Stomach (tissue), 9 donors: ENCODE results near the gene ZNF43. TPM values are rescaled to one million over a fixed set of nuclear protein-coding genes. Genes with fewer than 3 reads are reported as not detected.

Source experiments
- DNase-seq, 2 donors: peaks; one replicate each; pipeline versions ENCODE4 v3.0.0 to v3.0.0-alpha.2; 2013 to 2019
- H3K27ac ChIP-seq, 5 donors: fragments of 200-600 bp in 4 of 5; sonication (generic) in 4 of 5; one replicate each; pipeline ENCODE4 v1.5.1; 2013 to 2019; ENCODE audit warnings: mild to moderate bottlenecking in 1 of 5, moderate library complexity in 1 of 5
- H3K27me3 ChIP-seq, 3 donors: fragments of 200-600 bp; sonication (generic); one replicate each; pipeline ENCODE4 v1.5.1; 2017 to 2019; ENCODE audit warnings: mixed run types in 1 of 3
- H3K36me3 ChIP-seq, 4 donors: fragments of 200-600 bp; sonication (generic); 1 replicate in 3 of 4; 2 replicates in 1 of 4; pipeline ENCODE4 v1.5.1; 2016 to 2019
- H3K4me1 ChIP-seq, 4 donors: fragments of 200-600 bp; sonication (generic); one replicate each; pipeline ENCODE4 v1.5.1; 2016 to 2019
- H3K4me3 ChIP-seq, 4 donors: fragments of 200-600 bp; sonication (generic) in 3 of 4; one replicate each; pipeline ENCODE4 v1.5.1; 2016 to 2019; ENCODE audit warnings: mild to moderate bottlenecking in 1 of 4
- H3K9me3 ChIP-seq, 4 donors: fragments of 200-600 bp; sonication (generic); one replicate each; pipeline ENCODE4 v1.5.1; 2016 to 2019
- CTCF ChIP-seq, 7 experiments: fragments of 450-650 bp in 4 of 7; fragments of 200-600 bp in 3 of 7; sonication (generic) in 3 of 7; IDR thresholded peaks; one replicate each; pipeline ENCODE4 v1.5.1; 2016 to 2019; ENCODE audit warnings: antibody characterized with exemption in 7 of 7, control low read depth in 2 of 7, mild to moderate bottlenecking in 1 of 7
- EP300 ChIP-seq: sonication (generic); formaldehyde crosslinking; IDR thresholded peaks from one replicate; pipeline ENCODE4 v1.6.1; 2017; ENCODE audit warnings: antibody characterized with exemption
- POLR2A ChIP-seq, 4 donors: fragments of 450-650 bp; IDR thresholded peaks; one replicate each; pipeline ENCODE4 v1.6.1; 2016; ENCODE audit warnings: antibody characterized with exemption in 4 of 4, control low read depth in 2 of 4, mild to moderate bottlenecking in 1 of 4, moderate library complexity in 1 of 4
- POLR2AphosphoS5 ChIP-seq, 3 donors: sonication (generic); formaldehyde crosslinking; IDR thresholded peaks; one replicate each; pipeline ENCODE4 v1.6.1; 2016; ENCODE audit warnings: antibody characterized with exemption in 3 of 3
- WGBS, 5 donors: extraction: QIAGEN DNeasy Blood & Tissue Kit in 3 of 5; methylation state at CpG; one replicate each; pipeline versions ENCODE4 v1.1.5 to v1.1.7; 2013 to 2018; 5-methylcytosine and 5-hydroxymethylcytosine counted together
- intact Hi-C: fragments of 100-400 bp; cut with DNase I; formaldehyde crosslinking; loops from one replicate; pipeline ENCODE4 v1.15.1; 2023; ENCODE audit warnings: low total_unique reads
- polyA plus RNA-seq, 3 donors: library from polyadenylated mRNA; stranded (reverse); fragments of 200-250 nt; gene quantifications; one replicate each; pipeline ENCODE4 v1.2.3, GENCODE V29; 2013
- total RNA-seq, 5 donors: library from RNA; depleted of rRNA; stranded (reverse); fragments of >200 nt; gene quantifications; one replicate each; pipeline versions ENCODE4 v1.1.0 to v1.2.3, GENCODE V29; 2014 to 2016
- donor health status: healthy with polysubstance abuse.
- donor health status: Bipolar disorder and iron deficiency.
- donor health status: healthy.

Gene ZNF43
- total and polyA plus RNA-seq, 8 donors, result 2.2 to 31.9 (median 4.6) TPM

DNA sequence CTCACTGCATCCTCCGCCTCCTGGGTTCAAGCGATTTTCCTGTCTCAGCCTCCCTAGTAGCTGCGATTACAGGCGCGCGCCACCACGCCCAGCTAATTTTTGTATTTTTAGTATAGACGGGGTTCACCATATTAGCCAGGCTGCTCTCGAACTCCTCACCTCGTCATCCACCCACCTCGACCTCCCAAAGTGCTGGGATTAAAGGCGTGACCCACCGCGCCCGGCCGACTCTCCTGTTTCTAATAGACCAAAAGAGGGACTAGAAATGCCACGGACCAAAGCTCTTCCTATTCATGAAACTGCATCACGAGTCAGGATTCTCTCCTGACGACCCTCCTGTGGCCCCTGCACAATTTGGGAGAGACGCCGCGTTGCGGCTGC, 563 bp downstream of the ZNF43 start:
- intact Hi-C loops, result no loop called here

DNA sequence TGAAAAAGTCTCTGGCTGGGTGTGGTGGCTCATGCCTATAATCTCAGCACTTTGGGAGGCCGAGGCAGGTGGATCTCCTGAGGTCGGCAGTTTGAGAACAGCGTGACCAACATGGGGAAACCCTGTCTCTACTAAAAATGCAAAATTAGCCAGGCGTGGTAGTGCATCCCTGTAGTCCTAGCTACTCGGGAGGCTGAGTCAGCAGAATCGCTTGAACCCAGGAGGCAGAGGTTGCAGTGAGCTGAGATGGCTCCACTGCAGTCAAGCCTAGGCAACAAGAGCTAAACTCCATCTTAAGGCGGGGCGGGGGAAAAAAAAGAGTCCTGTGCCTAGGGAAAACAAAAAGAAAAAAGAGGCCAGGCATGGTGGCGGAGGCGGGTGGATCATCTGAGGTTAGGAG, 2.2 kb downstream of the ZNF43 start:
- no peaks in the 10 kb centered on the region for H3K27me3 ChIP-seq
- H3K4me3 ChIP-seq, result no peak overlapping the region
- no peak overlapping the region for H3K27ac ChIP-seq
- peaks cover 0 to 6% (median 4%) of the 10 kb centered on the region in 4 donors for H3K36me3 ChIP-seq
- peaks cover 0 to 47% (median under 1%) of the 10 kb centered on the region in 4 donors for H3K9me3 ChIP-seq
- intact Hi-C loops, result no loop called here
- peaks cover 4 to 18% (median 12%) of the 10 kb centered on the region in 4 donors for H3K4me1 ChIP-seq
- WGBS, 5 donors, result 94 to 98% (median 97%) methylated on average over 10 of the region's 10 CpGs
- DNase-seq, result no peak
- TF ChIP-seq CTCF (IDR thresholded peaks at IDR 0.05), result no peak
- TF ChIP-seq EP300, result no peak
- TF ChIP-seq POLR2A (IDR thresholded peaks at IDR 0.05), result no peak
- no peak for TF ChIP-seq POLR2AphosphoS5 (IDR thresholded peaks at IDR 0.05)

More for the DNA sequence above, 563 bp downstream of the ZNF43 start:
- Histone ChIP-seq H3K9me3 (peaks cover 0 to 31% (median 0%) of the 10 kb centered on the region in 4 donors), H3K36me3 (peaks cover 0 to 17% (median 11%) of the 10 kb centered on the region in 4 donors), H3K4me3 (peak overlapping the region; percentile 60 to 79 (median 75)), H3K27me3 (no peaks in the 10 kb centered on the region), H3K27ac (peak overlapping the region; percentile 85 to 93 (median 89)), H3K4me1 (peaks cover 4 to 18% (median 12%) of the 10 kb centered on the region in 4 donors)
- no peak for DNase-seq
- TF ChIP-seq POLR2A (IDR thresholded peaks at IDR 0.05) (no peak), POLR2AphosphoS5 (IDR thresholded peaks at IDR 0.05) (no peak), CTCF (IDR thresholded peaks at IDR 0.05) (no peak), EP300 (no peak)
- WGBS, 5 donors, result 7 to 12% (median 10%) methylated on average over 19 to 23 of the region's 23 CpGs

DNA sequence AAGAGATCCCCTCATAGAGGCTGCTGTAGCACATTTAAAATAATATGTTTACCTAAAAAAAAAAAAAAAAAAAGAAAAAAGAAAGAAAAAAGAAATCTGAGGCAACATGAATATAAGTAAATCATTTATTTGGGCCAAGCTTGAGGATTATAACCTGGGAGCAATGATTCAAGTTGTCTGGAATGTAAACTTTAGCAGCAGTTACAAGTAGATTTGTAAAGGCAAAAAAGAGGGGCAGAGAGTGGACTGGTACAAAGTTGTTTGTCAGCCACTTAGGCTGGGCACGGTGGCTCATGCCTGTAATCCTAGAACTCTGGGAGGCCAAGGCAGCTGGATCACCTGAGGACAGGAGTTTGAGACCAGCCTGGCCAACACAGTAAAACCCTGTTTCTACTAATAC, 11.3 kb downstream of the ZNF43 start:
- no peak overlapping the region for H3K4me3 ChIP-seq
- DNase-seq, result peak in 1 of 2 donors; percentile 5
- no peaks in the 10 kb centered on the region for H3K27me3 ChIP-seq
- TF ChIP-seq CTCF (IDR thresholded peaks at IDR 0.05) (no peak), POLR2AphosphoS5 (IDR thresholded peaks at IDR 0.05) (no peak), POLR2A (IDR thresholded peaks at IDR 0.05) (no peak), EP300 (no peak)
- peaks cover 0 to 8% (median 0%) of the 10 kb centered on the region in 4 donors for H3K4me1 ChIP-seq
- intact Hi-C loops, result no loop called here
- H3K27ac ChIP-seq, result no peak overlapping the region
- WGBS, 5 donors, result 65 to 89% (median 77%) methylated on average over 1 of the region's 1 CpG
- H3K9me3 ChIP-seq, result peaks cover 0 to 91% (median 23%) of the 10 kb centered on the region in 4 donors
- peaks cover 2 to 41% (median 30%) of the 10 kb centered on the region in 4 donors for H3K36me3 ChIP-seq

- H3K4me1 ChIP-seq, result peaks cover 0 to 8% (median 0%) of the 10 kb centered on the region in 4 donors
- 87 to 99% (median 98%) methylated on average over 3 to 4 of the region's 4 CpGs for WGBS, 5 donors
- peaks cover 4 to 53% (median 41%) of the 10 kb centered on the region in 4 donors for H3K36me3 ChIP-seq
- intact Hi-C loops, result no loop called here
- no peak for DNase-seq
- H3K27ac ChIP-seq, result no peak overlapping the region
- H3K9me3 ChIP-seq, result peaks cover 0 to 85% (median 28%) of the 10 kb centered on the region in 4 donors
- H3K27me3 ChIP-seq, result no peaks in the 10 kb centered on the region
- no peak overlapping the region for H3K4me3 ChIP-seq
- no peak for TF ChIP-seq CTCF (IDR thresholded peaks at IDR 0.05)
These were observed 12.8 kb downstream of the ZNF43 start for GRCh38 chr19:21823224-21823623.
